HG02798 (cell line): ENCODE data around the gene SNAPC2.
"Not testable (repeated sequence)": the region's sequence is repeated elsewhere in the genome, so short reads cannot be mapped to it uniquely, and the experiment has no call there.

Experiments
- ATAC-seq: cut with Tn5 transposase; IDR thresholded peaks from one replicate; pipeline ENCODE4 v1.9.1; 2021; ENCODE audit warnings: mild to moderate bottlenecking; ENCODE audit not compliant: unreplicated experiment, poor library complexity

Gene SNAPC2

GRCh38 chr19:7908078-7908699, 11.9 kb upstream of the SNAPC2 start:
- ATAC-seq = no peak

GRCh38 chr19:7908742-7909461, 11.2 kb upstream of the SNAPC2 start:
- ATAC-seq = no peak

- no peak for ATAC-seq
Measured at GRCh38 chr19:7909471-7910067, 10.6 kb upstream of the SNAPC2 start.

GRCh38 chr19:7910321-7911161, 9.6 kb upstream of the SNAPC2 start:
- no peak for ATAC-seq

GRCh38 chr19:7911508-7912143, 8.5 kb upstream of the SNAPC2 start:
- ATAC-seq = no peak

GRCh38 chr19:7912144-7912696, 7.9 kb upstream of the SNAPC2 start:
- no peak for ATAC-seq

- ATAC-seq = no peak
Measured at GRCh38 chr19:7912697-7913564, 7.2 kb upstream of the SNAPC2 start.

- no peak for ATAC-seq
Measured at GRCh38 chr19:7913652-7914051, 6.5 kb upstream of the SNAPC2 start.

GRCh38 chr19:7914099-7914498, 6.0 kb upstream of the SNAPC2 start:
- no peak for ATAC-seq

- ATAC-seq = no peak
Measured at GRCh38 chr19:7914598-7915045, 5.5 kb upstream of the SNAPC2 start, which contains the start of gene TGFBR3L. Gene TGFBR3L (plus strand): TSS chr19:7914830.

- ATAC-seq = no peak
Measured at GRCh38 chr19:7915250-7916102, 4.7 kb upstream of the SNAPC2 start.

GRCh38 chr19:7916103-7916954, 3.8 kb upstream of the SNAPC2 start:
- no peak for ATAC-seq

GRCh38 chr19:7916955-7917266, 3.2 kb upstream of the SNAPC2 start:
- ATAC-seq = no peak

GRCh38 chr19:7917267-7918061, 2.7 kb upstream of the SNAPC2 start:
- no peak for ATAC-seq

GRCh38 chr19:7918062-7918614, 2.0 kb upstream of the SNAPC2 start:
- ATAC-seq = not testable (repeated sequence)
